Psoas muscle (tissue), 8 donors: ENCODE data around the gene HSF5. TPM values are rescaled to one million over a fixed set of nuclear protein-coding genes. Genes with fewer than 3 reads are reported as not detected.

Source experiments
- ATAC-seq, 4 donors: fragments of 200-7000 bp; cut with Tn5 transposase; one replicate each; pipeline ENCODE4 v1.9.1; 2020; ENCODE audit warnings: moderate library complexity in 3 of 4, mild to moderate bottlenecking in 2 of 4
- DNase-seq, 2 donors: peaks; one replicate each; pipeline ENCODE4 v3.0.0-alpha.2; 2020
- H3K27ac ChIP-seq: fragments of 200-600 bp; one replicate; pipeline ENCODE4 v1.8.0; 2022
- H3K27me3 ChIP-seq, 3 donors: fragments of 200-600 bp in 1 of 3; one replicate each; pipeline versions ENCODE4 v1.6.1 to v1.8.0; 2013 to 2022; ENCODE audit warnings: low read length in 2 of 3, mild to moderate bottlenecking in 2 of 3, moderate library complexity in 1 of 3; ENCODE audit not compliant: insufficient read depth in 3 of 3
- H3K36me3 ChIP-seq, 2 donors: fragments of 200-600 bp in 1 of 2; one replicate each; pipeline versions ENCODE4 v1.6.1 to v1.8.0; 2013 to 2022; ENCODE audit warnings: low read depth in 1 of 2, mild to moderate bottlenecking in 1 of 2, moderate library complexity in 1 of 2; ENCODE audit not compliant: insufficient read depth in 1 of 2
- H3K4me1 ChIP-seq: fragments of 200-600 bp; one replicate; pipeline ENCODE4 v1.8.0; 2022
- H3K4me3 ChIP-seq: fragments of 200-600 bp; one replicate; pipeline ENCODE4 v1.8.0; 2022; ENCODE audit warnings: mild to moderate bottlenecking
- H3K9me3 ChIP-seq: fragments of 200-600 bp; one replicate; pipeline ENCODE4 v1.8.0; 2022
- WGBS, 3 donors: extraction: QIAGEN DNeasy Blood & Tissue Kit; methylation state at CpG; one replicate each; pipeline versions ENCODE4 v1.1.6 to v1.1.7; 2013; 5-methylcytosine and 5-hydroxymethylcytosine counted together
- intact Hi-C, 2 donors: fragments of 100-400 bp; cut with DNase I; formaldehyde crosslinking; loops; one replicate each; pipeline versions ENCODE4 v1.11.0 to v1.14.2; 2022
- polyA plus RNA-seq, 3 donors: library from polyadenylated mRNA; stranded (reverse); fragments of 200-250 nt; gene quantifications; one replicate each; pipeline ENCODE4 v1.2.3, GENCODE V29; 2013
- total RNA-seq, 4 donors: library from RNA; stranded (reverse); fragmentation: NEBNext Ultra II Directional in 2 of 4; extraction: Animal tissue kit (Norgen Biotek cat#: 25700) in 2 of 4; gene quantifications; one replicate each; pipeline versions ENCODE4 v1.2.1 to v1.2.4, GENCODE V29; 2021 to 2023
- TF ChIP-seq, protein P1 (sequence below): fragments of 200-600 bp; IDR thresholded peaks from one replicate; pipeline ENCODE4 v1.8.0; 2022; ENCODE audit warnings: antibody characterized with exemption
- donor health status: healthy with polysubstance abuse.
- donor health status: DM: no; HTN: no; CAD: no; lungs with moderate emphysema.
- donor health status: Bipolar disorder and iron deficiency.
- donor health status: healthy.
- donor health status: DM: yes; HTN: yes; CAD: no.
- donor health status: DM: no; HTN: no; CAD: no.
- donor health status: DM: no; HTN: no; CAD: no.
- donor health status: DM: yes; HTN: yes; CAD: no.

Gene HSF5
- total and polyA plus RNA-seq, 7 donors = not detected

DNA sequence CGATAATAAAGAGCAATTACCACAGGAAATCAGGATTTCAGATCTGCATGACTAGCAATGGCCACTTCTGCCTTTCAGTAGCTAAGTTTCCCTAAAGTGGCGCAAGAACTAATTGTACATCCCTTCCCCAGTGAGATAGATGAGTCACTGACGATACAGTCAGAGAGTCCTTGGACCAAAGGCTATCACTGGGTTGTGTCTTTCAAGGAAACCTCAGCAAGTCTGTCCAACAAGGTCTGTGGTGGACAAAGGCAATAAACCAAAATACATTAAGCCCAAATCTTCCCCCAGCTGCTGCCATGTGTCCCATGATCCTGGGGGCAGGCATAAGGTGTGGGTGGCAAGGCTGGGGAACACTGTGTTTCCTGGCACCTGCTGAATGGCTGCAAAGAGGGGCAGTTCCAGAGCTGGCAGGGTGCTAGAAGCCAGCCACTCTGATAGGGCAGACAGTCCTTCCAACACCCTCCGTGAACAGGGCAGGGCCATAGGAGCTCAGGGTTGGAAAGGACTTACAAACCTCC, 46.8 kb upstream of the HSF5 start:
- Histone ChIP-seq H3K36me3 (no peaks in the 10 kb centered on the region), H3K27me3 (no peaks in the 10 kb centered on the region), H3K27ac (no peak overlapping the region), H3K4me1 (peaks cover 6% of the 10 kb centered on the region), H3K4me3 (no peak overlapping the region), H3K9me3 (no peaks in the 10 kb centered on the region)
- 66 to 82% (median 66%) methylated on average over 4 of the region's 4 CpGs for WGBS, 3 donors
- DNase-seq (no peak), ATAC-seq (no peak)
- TF ChIP-seq, protein P1, sequence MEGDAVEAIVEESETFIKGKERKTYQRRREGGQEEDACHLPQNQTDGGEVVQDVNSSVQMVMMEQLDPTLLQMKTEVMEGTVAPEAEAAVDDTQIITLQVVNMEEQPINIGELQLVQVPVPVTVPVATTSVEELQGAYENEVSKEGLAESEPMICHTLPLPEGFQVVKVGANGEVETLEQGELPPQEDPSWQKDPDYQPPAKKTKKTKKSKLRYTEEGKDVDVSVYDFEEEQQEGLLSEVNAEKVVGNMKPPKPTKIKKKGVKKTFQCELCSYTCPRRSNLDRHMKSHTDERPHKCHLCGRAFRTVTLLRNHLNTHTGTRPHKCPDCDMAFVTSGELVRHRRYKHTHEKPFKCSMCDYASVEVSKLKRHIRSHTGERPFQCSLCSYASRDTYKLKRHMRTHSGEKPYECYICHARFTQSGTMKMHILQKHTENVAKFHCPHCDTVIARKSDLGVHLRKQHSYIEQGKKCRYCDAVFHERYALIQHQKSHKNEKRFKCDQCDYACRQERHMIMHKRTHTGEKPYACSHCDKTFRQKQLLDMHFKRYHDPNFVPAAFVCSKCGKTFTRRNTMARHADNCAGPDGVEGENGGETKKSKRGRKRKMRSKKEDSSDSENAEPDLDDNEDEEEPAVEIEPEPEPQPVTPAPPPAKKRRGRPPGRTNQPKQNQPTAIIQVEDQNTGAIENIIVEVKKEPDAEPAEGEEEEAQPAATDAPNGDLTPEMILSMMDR = no peak
- intact Hi-C loops = no loop called here

DNA sequence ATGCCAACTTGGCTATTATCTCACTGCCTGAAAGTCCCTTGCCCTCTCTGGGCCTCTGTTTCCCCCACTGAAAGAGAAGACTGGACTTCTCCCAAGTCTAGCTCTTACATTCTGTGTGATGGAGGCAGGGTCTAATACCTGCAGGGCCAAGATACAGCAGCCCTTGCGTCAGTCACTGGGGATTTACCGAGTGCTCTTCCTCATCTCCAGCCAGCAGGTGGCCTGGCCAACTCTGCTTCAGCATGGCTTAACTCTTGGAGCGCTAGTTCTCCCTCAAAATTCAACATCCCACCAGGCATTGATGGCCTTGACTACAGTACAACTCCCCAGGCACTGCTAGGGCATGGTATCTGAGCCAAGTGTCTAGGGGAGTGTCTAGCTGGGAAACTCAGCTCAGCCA, 46.1 kb upstream of the HSF5 start:
- WGBS, 3 donors = 41 to 77% (median 64%) methylated on average over 3 of the region's 3 CpGs
- intact Hi-C loops = no loop called here
- H3K4me1 ChIP-seq = peaks cover 6% of the 10 kb centered on the region

DNA sequence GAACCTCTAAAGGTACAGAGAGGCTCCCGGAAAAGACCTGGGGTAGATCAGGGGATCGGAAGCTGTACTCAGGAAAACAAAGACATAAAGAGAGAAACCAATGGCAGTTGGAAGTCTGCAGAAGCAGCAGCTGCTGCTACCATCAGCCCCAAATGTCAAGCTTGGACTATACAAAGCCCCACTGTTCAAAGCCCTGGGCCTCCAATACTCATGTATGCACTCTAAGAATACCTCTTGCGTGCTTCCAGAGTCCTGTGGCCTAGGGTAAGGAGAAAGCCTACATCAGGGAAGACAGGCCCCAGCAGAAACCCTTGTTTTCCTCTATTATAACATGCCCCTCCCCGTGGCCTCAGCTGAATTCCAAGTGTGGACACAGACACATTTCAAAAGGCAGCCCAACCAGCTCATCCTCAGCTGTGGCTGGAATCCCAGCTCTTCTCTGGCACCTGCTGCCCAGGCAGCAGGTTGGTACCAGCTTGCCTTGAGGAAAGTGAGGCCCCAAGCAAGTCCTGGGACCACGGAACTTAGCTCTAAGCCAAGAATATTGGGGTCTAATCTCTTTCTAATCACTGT, 45.5 kb upstream of the HSF5 start:
- intact Hi-C loops = no loop called here
- DNase-seq = no peak
- WGBS, 3 donors = 69 to 82% (median 78%) methylated on average over 5 of the region's 5 CpGs
- no peak overlapping the region for H3K4me3 ChIP-seq
- peaks cover 6% of the 10 kb centered on the region for H3K4me1 ChIP-seq
- H3K36me3 ChIP-seq = no peaks in the 10 kb centered on the region
- H3K27me3 ChIP-seq = no peaks in the 10 kb centered on the region
- no peaks in the 10 kb centered on the region for H3K9me3 ChIP-seq
- H3K27ac ChIP-seq = no peak overlapping the region
- TF ChIP-seq, protein P1 = no peak
- no peak for ATAC-seq

More for the DNA sequence above, 46.1 kb upstream of the HSF5 start:
- no peak for ATAC-seq
- Histone ChIP-seq H3K27ac (no peak overlapping the region), H3K4me3 (no peak overlapping the region), H3K9me3 (no peaks in the 10 kb centered on the region), H3K36me3 (no peaks in the 10 kb centered on the region), H3K27me3 (no peaks in the 10 kb centered on the region)
- TF ChIP-seq, protein P1 = no peak
- no peak for DNase-seq

DNA sequence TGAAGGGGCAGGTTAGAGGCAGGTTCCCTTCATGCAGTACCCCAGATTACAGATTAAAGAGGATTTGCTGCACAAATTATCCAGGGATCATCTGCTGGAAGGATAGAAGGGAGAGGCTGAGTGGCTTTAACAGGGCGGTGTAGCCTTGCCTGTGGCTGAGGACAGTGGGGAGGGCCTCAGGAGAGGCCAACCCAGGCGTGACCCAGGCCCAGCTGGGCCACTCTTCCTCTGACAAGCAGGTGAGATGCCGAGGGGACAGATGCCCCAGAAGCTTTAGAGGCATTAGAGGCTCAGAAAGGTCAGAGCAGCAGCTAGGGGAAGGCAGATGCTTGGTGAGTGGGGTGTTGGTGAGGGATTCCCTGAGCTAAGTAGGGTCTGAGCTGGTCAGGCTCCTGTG, 44.3 kb upstream of the HSF5 start:
- Histone ChIP-seq H3K4me3 (peak overlapping the region; percentile 73), H3K27me3 (no peaks in the 10 kb centered on the region), H3K27ac (no peak overlapping the region), H3K4me1 (peaks cover 6% of the 10 kb centered on the region), H3K36me3 (no peaks in the 10 kb centered on the region), H3K9me3 (no peaks in the 10 kb centered on the region)
- DNase-seq = no peak
- 48 to 56% (median 54%) methylated on average over 3 of the region's 3 CpGs for WGBS, 3 donors
- intact Hi-C loops = no loop called here
- ATAC-seq = no peak
- TF ChIP-seq, protein P1 = no peak
